Body of pancreas (tissue), 4 donors: ENCODE data around the gene ZNF420.

Experiments
- POLR2A ChIP-seq, 3 donors: fragments of 450-650 bp; IDR thresholded peaks; one replicate each; pipeline ENCODE4 v1.6.1; 2016; ENCODE audit warnings: antibody characterized with exemption in 3 of 3, mild to moderate bottlenecking in 2 of 3
- TF ChIP-seq, protein P1 (sequence below), 7 experiments: fragments of 450-650 bp in 4 of 7; fragments of 200-600 bp in 3 of 7; sonication (generic) in 3 of 7; IDR thresholded peaks; one replicate each; pipeline ENCODE4 v1.5.1; 2016 to 2019; ENCODE audit warnings: antibody characterized with exemption in 7 of 7

GRCh38 chr19:37095859-37096258 lies 17.6 kb downstream of the ZNF420 start:
- TF ChIP-seq, protein P1, sequence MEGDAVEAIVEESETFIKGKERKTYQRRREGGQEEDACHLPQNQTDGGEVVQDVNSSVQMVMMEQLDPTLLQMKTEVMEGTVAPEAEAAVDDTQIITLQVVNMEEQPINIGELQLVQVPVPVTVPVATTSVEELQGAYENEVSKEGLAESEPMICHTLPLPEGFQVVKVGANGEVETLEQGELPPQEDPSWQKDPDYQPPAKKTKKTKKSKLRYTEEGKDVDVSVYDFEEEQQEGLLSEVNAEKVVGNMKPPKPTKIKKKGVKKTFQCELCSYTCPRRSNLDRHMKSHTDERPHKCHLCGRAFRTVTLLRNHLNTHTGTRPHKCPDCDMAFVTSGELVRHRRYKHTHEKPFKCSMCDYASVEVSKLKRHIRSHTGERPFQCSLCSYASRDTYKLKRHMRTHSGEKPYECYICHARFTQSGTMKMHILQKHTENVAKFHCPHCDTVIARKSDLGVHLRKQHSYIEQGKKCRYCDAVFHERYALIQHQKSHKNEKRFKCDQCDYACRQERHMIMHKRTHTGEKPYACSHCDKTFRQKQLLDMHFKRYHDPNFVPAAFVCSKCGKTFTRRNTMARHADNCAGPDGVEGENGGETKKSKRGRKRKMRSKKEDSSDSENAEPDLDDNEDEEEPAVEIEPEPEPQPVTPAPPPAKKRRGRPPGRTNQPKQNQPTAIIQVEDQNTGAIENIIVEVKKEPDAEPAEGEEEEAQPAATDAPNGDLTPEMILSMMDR (IDR thresholded peaks at IDR 0.05), result no peak
- TF ChIP-seq POLR2A (IDR thresholded peaks at IDR 0.05), result no peak
